HG03520 (cell line): Measurements from ENCODE around the gene GLCCI1.

Experiments
- ATAC-seq: cut with Tn5 transposase; IDR thresholded peaks from one replicate; pipeline ENCODE4 v1.9.1; 2021; ENCODE audit warnings: mild to moderate bottlenecking, moderate library complexity; ENCODE audit not compliant: unreplicated experiment

GLCCI1 gene

GRCh38 chr7:7968544-7969305 lies at the start of gene GLCCI1:
Gene GLCCI1, plus strand, starts transcription at chr7:7968796. Its CDS starts 555 bp downstream, at chr7:7969351.
- ATAC-seq = peak; percentile 77

- ATAC-seq = no peak
Observed at GRCh38 chr7:7919449-7919945, 49.1 kb upstream of the GLCCI1 start.

GRCh38 chr7:7920056-7920455 lies 48.5 kb upstream of the GLCCI1 start:
- no peak for ATAC-seq

GRCh38 chr7:7920481-7920880 lies 48.1 kb upstream of the GLCCI1 start:
- peak; percentile 94 for ATAC-seq

- ATAC-seq = no peak
Observed at GRCh38 chr7:7921830-7922229, 46.8 kb upstream of the GLCCI1 start.

GRCh38 chr7:7922684-7923385 lies 45.8 kb upstream of the GLCCI1 start:
- ATAC-seq = no peak

- no peak for ATAC-seq
Observed at GRCh38 chr7:7923818-7924217, 44.8 kb upstream of the GLCCI1 start.

- no peak for ATAC-seq
Observed at GRCh38 chr7:7924303-7924702, 44.3 kb upstream of the GLCCI1 start.

- no peak for ATAC-seq
Observed at GRCh38 chr7:7931626-7932025, 37.0 kb upstream of the GLCCI1 start.

GRCh38 chr7:7932553-7932952 lies 36.0 kb upstream of the GLCCI1 start:
- ATAC-seq = no peak

- ATAC-seq = no peak
Observed at GRCh38 chr7:7933915-7934526, 34.6 kb upstream of the GLCCI1 start.

- ATAC-seq = no peak
Observed at GRCh38 chr7:7934945-7935344, 33.7 kb upstream of the GLCCI1 start.

- no peak for ATAC-seq
Observed at GRCh38 chr7:7938471-7938870, 30.1 kb upstream of the GLCCI1 start.

- no peak for ATAC-seq
Observed at GRCh38 chr7:7943951-7944350, 24.6 kb upstream of the GLCCI1 start.

- peak; percentile 90 for ATAC-seq
Observed at GRCh38 chr7:7944619-7945282, 23.8 kb upstream of the GLCCI1 start.

GRCh38 chr7:7946486-7946885 lies 22.1 kb upstream of the GLCCI1 start:
- no peak for ATAC-seq

- no peak for ATAC-seq
Observed at GRCh38 chr7:7948232-7948631, 20.4 kb upstream of the GLCCI1 start.

- no peak for ATAC-seq
Observed at GRCh38 chr7:7953806-7954205, 14.8 kb upstream of the GLCCI1 start.

GRCh38 chr7:7956531-7957128 lies 12.0 kb upstream of the GLCCI1 start:
- ATAC-seq = no peak

- no peak for ATAC-seq
Observed at GRCh38 chr7:7957513-7957912, 11.1 kb upstream of the GLCCI1 start.
